Adrenal gland (tissue), 12 donors: ENCODE data around the gene EVPL. TPM values are rescaled to one million over a fixed set of nuclear protein-coding genes. Genes with fewer than 3 reads are reported as not detected.

Experiments
- DNase-seq, 7 donors: peaks; one replicate each; pipeline ENCODE4 v3.0.0-alpha.2; 2019 to 2020
- H3K27ac ChIP-seq, 5 donors: fragments of 200-600 bp; sonication (generic) in 4 of 5; 1 replicate in 3 of 5; 2 replicates in 2 of 5; pipeline versions ENCODE4 v1.5.1 to v1.8.0; 2016 to 2020; ENCODE audit warnings: mild to moderate bottlenecking in 1 of 5
- H3K27me3 ChIP-seq: fragments of 200-600 bp; 2 replicates; pipeline ENCODE4 v1.8.0; 2021
- H3K36me3 ChIP-seq, 2 donors: fragments of 200-600 bp; replicated peaks in 1 of 2; 1 replicate in 1 of 2; 2 replicates in 1 of 2; pipeline versions ENCODE4 v1.5.1 to v1.8.0; 2018 to 2022
- H3K4me1 ChIP-seq, 2 donors: fragments of 200-600 bp; replicated peaks in 1 of 2; 1 replicate in 1 of 2; 2 replicates in 1 of 2; pipeline versions ENCODE4 v1.5.1 to v1.8.0; 2018 to 2021
- H3K4me3 ChIP-seq, 4 donors: fragments of 200-600 bp; sonication (generic) in 3 of 4; one replicate each; pipeline ENCODE4 v1.5.1; 2016 to 2018
- H3K9me3 ChIP-seq, 3 donors: fragments of 200-600 bp; sonication (generic) in 1 of 3; replicated peaks in 1 of 3; 1 replicate in 2 of 3; 2 replicates in 1 of 3; pipeline versions ENCODE4 v1.5.1 to v1.8.0; 2016 to 2021
- CTCF ChIP-seq, 6 experiments: fragments of 450-650 bp in 4 of 6; fragments of 200-600 bp in 2 of 6; sonication (generic) in 1 of 6; IDR thresholded peaks; 1 replicate in 5 of 6; 2 replicates in 1 of 6; pipeline versions ENCODE4 v1.5.1 to v1.8.0; 2016 to 2021; ENCODE audit warnings: antibody characterized with exemption in 6 of 6, mild to moderate bottlenecking in 2 of 6, moderate library complexity in 1 of 6
- POLR2A ChIP-seq, 2 donors: fragments of 450-650 bp; IDR thresholded peaks; one replicate each; pipeline ENCODE4 v1.6.1; 2017; ENCODE audit warnings: antibody characterized with exemption in 2 of 2, mild to moderate bottlenecking in 2 of 2, moderate library complexity in 1 of 2
- WGBS, 4 donors: extraction: QIAGEN DNeasy Blood & Tissue Kit in 2 of 4; methylation state at CpG; one replicate each; pipeline versions ENCODE4 v1.1.5 to v1.1.7; 2013 to 2017; 5-methylcytosine and 5-hydroxymethylcytosine counted together
- intact Hi-C, 2 donors: fragments of 100-400 bp; cut with DNase I; formaldehyde crosslinking; loops; one replicate each; pipeline versions ENCODE4 v1.14.1 to v1.15.0; 2022 to 2023
- polyA plus RNA-seq, 3 donors: library from polyadenylated mRNA; stranded (reverse); fragments of 200-250 nt in 2 of 3; fragments of 350-450 nt in 1 of 3; fragmentation: Illumina TruSeq in 1 of 3; extraction: RNeasy Lipid Tissue Mini Kit (QIAGEN cat#74804) in 1 of 3; gene quantifications; one replicate each; pipeline ENCODE4 v1.2.3, GENCODE V29; 2013 to 2014
- total RNA-seq, 9 donors: library from RNA; depleted of rRNA in 4 of 9; stranded (reverse); fragments of >200 nt in 4 of 9; fragments of 120-200 nt in 1 of 9; fragmentation: NEBNext Ultra II Directional in 1 of 9; extraction: Animal tissue kit (Norgen Biotek cat#: 25700) in 1 of 9; gene quantifications; one replicate each; pipeline versions ENCODE4 v1.1.0 to v1.2.4, GENCODE V29; 2013 to 2023
- donor health status: healthy with polysubstance abuse.
- donor health status: Bipolar disorder and iron deficiency.
- donor health status: DM: yes; HTN: yes; CAD: no.
- donor health status: DM: no; HTN: no; CAD: no.
- donor health status: DM: no; HTN: no; CAD: no.
- donor health status: DM: yes; HTN: yes; CAD: no.

Gene EVPL
- total and polyA plus RNA-seq, 12 donors, result under 0.01 to 1.8 (median 0.27) TPM; not detected in 2

GRCh38 chr17:76036497-76037261 lies 9.6 kb upstream of the EVPL start:
- intact Hi-C loops, result no loop called here
- Histone ChIP-seq H3K4me1 (peaks cover 7 to 18% of the 10 kb centered on the region in 2 donors), H3K27me3 (no peaks in the 10 kb centered on the region), H3K36me3 (peaks cover 0 to 29% of the 10 kb centered on the region in 2 donors), H3K9me3 (no peaks in the 10 kb centered on the region), H3K27ac (peak overlapping the region in 1 of 5 donors; percentile 8), H3K4me3 (no peak overlapping the region)
- TF ChIP-seq CTCF (IDR thresholded peaks at IDR 0.05) (no peak), POLR2A (IDR thresholded peaks at IDR 0.05) (no peak)
- 45 to 61% (median 51%) methylated on average over 12 to 22 of the region's 22 CpGs for WGBS, 4 donors
- no peak for DNase-seq

- H3K9me3 ChIP-seq, result no peaks in the 10 kb centered on the region
- TF ChIP-seq CTCF (IDR thresholded peaks at IDR 0.05) (no peak), POLR2A (IDR thresholded peaks at IDR 0.05) (no peak)
- H3K36me3 ChIP-seq, result peaks cover 0 to 9% of the 10 kb centered on the region in 2 donors
- intact Hi-C loops, result no loop called here
- peaks cover 7 to 22% of the 10 kb centered on the region in 2 donors for H3K4me1 ChIP-seq
- H3K27ac ChIP-seq, result no peak overlapping the region
- no peaks in the 10 kb centered on the region for H3K27me3 ChIP-seq
- H3K4me3 ChIP-seq, result no peak overlapping the region
- WGBS, 4 donors, result 71 to 83% (median 75%) methylated on average over 12 to 13 of the region's 13 CpGs
- DNase-seq, result no peak
Observed at GRCh38 chr17:76034428-76035350, 7.6 kb upstream of the EVPL start.

DNA sequence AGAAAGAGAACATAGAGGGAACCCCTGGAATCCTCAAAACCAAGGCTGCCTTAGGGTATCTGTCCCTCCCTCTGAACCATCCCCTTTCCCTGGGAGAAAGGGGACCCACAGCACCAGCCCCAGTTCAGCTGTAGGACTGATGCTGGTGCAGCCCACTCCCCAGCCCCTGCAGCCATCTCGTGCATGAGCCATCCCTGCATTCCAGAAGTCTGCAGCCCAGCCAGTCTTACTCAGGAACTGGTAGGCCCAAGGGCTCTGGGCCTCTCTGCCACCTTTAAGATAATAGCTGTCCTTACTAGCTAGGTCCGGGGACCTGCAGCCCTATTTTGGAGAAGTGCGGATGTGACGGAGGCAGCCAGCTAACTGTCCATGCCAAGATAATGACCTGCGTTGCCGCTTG lies 6.0 kb upstream of the EVPL start:
- intact Hi-C loops, result no loop called here

More for the DNA sequence above, 6.0 kb upstream of the EVPL start:
- Histone ChIP-seq H3K27ac (no peak overlapping the region), H3K27me3 (no peaks in the 10 kb centered on the region), H3K36me3 (no peaks in the 10 kb centered on the region), H3K4me3 (no peak overlapping the region), H3K9me3 (no peaks in the 10 kb centered on the region), H3K4me1 (peaks cover 7 to 27% of the 10 kb centered on the region in 2 donors)
- DNase-seq, result no peak
- WGBS, 4 donors, result 95 to 97% (median 96%) methylated on average over 3 to 6 of the region's 6 CpGs
- TF ChIP-seq CTCF (IDR thresholded peaks at IDR 0.05), result no peak
- TF ChIP-seq POLR2A (IDR thresholded peaks at IDR 0.05), result no peak
